Measurements from ENCODE around the gene KIAA1614. TPM values are rescaled to one million over a fixed set of nuclear protein-coding genes. Genes with fewer than 3 reads are reported as not detected.

The KIAA1614 gene
- total and polyA plus RNA-seq, 5 donors from 2014 or later: 0.02 to 0.20 (median 0.05) TPM; not detected in 2

- H3K27me3 Mint-ChIP-seq: peaks cover 32% of the 10 kb centered on the region
These were observed 3.2 kb upstream of the KIAA1614 start for GRCh38 chr1:180909462-180909976.

GRCh38 chr1:180911640-180912191 lies 981 bp upstream of the KIAA1614 start:
- no peaks in the 10 kb centered on the region for H3K36me3 ChIP-seq (ENCODE audit: control insufficient read depth, insufficient read depth, low read length)
- H3K4me3 Mint-ChIP-seq: peak overlapping the region in 1 of 4 donors; percentile 44
- peaks cover 36% of the 10 kb centered on the region for H3K27me3 Mint-ChIP-seq
- DNase-seq (no peak), ATAC-seq (ENCODE audit: low read depth in 2 of 2) (no peak)
- no peak overlapping the region for H3K27ac Mint-ChIP-seq
- H3K9me3 Mint-ChIP-seq: peaks cover 0 to 4% (median 0%) of the 10 kb centered on the region in 7 donors
- peaks cover 0 to 13% (median 4%) of the 10 kb centered on the region in 4 donors for H3K4me1 Mint-ChIP-seq
- H3K36me3 Mint-ChIP-seq: no peaks in the 10 kb centered on the region
- H3K4me1 ChIP-seq (ENCODE audit: control insufficient read depth, insufficient read depth, low read length, poor library complexity, severe bottlenecking): peaks cover 9% of the 10 kb centered on the region
- H3K4me3 ChIP-seq (ENCODE audit: low read depth, low read length): no peak overlapping the region
- no peak overlapping the region for H3K27ac ChIP-seq (ENCODE audit: insufficient read depth, low read length, poor library complexity, severe bottlenecking)
- H3K27me3 ChIP-seq (ENCODE audit: control insufficient read depth, insufficient read depth, low read length): peaks cover 16% of the 10 kb centered on the region
- H3K9me3 ChIP-seq (ENCODE audit: control insufficient read depth in 2 of 2, low read length in 2 of 2): no peaks in the 10 kb centered on the region

More at GRCh38 chr1:180909462-180909976, 3.2 kb upstream of the KIAA1614 start:
- peaks cover 0 to 4% (median 0%) of the 10 kb centered on the region in 7 donors for H3K9me3 Mint-ChIP-seq
- no peak overlapping the region for H3K4me3 Mint-ChIP-seq
- no peaks in the 10 kb centered on the region for H3K9me3 ChIP-seq (ENCODE audit: control insufficient read depth in 2 of 2, low read length in 2 of 2)
- H3K27ac ChIP-seq (ENCODE audit: insufficient read depth, low read length, poor library complexity, severe bottlenecking): no peak overlapping the region
- H3K27me3 ChIP-seq (ENCODE audit: control insufficient read depth, insufficient read depth, low read length): peaks cover 13% of the 10 kb centered on the region
- peaks cover 0 to 13% (median 4%) of the 10 kb centered on the region in 4 donors for H3K4me1 Mint-ChIP-seq
- H3K36me3 Mint-ChIP-seq: no peaks in the 10 kb centered on the region
- ATAC-seq (ENCODE audit: low read depth in 2 of 2) (no peak), DNase-seq (no peak)
- H3K27ac Mint-ChIP-seq: no peak overlapping the region
- H3K4me1 ChIP-seq (ENCODE audit: control insufficient read depth, insufficient read depth, low read length, poor library complexity, severe bottlenecking): peaks cover 9% of the 10 kb centered on the region
- H3K36me3 ChIP-seq (ENCODE audit: control insufficient read depth, insufficient read depth, low read length): no peaks in the 10 kb centered on the region
- H3K4me3 ChIP-seq (ENCODE audit: low read depth, low read length): no peak overlapping the region

- Mint-ChIP-seq H3K9me3 (peaks cover 0 to 4% (median 0%) of the 10 kb centered on the region in 7 donors), H3K27me3 (peaks cover 36% of the 10 kb centered on the region), H3K27ac (no peak overlapping the region), H3K36me3 (no peaks in the 10 kb centered on the region), H3K4me3 (no peak overlapping the region), H3K4me1 (peaks cover 0 to 13% (median 4%) of the 10 kb centered on the region in 4 donors)
- Histone ChIP-seq H3K9me3 (ENCODE audit: control insufficient read depth in 2 of 2, low read length in 2 of 2) (no peaks in the 10 kb centered on the region), H3K4me1 (ENCODE audit: control insufficient read depth, insufficient read depth, low read length, poor library complexity, severe bottlenecking) (peaks cover 9% of the 10 kb centered on the region), H3K27ac (ENCODE audit: insufficient read depth, low read length, poor library complexity, severe bottlenecking) (no peak overlapping the region), H3K27me3 (ENCODE audit: control insufficient read depth, insufficient read depth, low read length) (peaks cover 16% of the 10 kb centered on the region), H3K4me3 (ENCODE audit: low read depth, low read length) (no peak overlapping the region), H3K36me3 (ENCODE audit: control insufficient read depth, insufficient read depth, low read length) (no peaks in the 10 kb centered on the region)
- ATAC-seq (ENCODE audit: low read depth in 2 of 2): no peak
- DNase-seq: no peak
These were observed 391 bp upstream of the KIAA1614 start for GRCh38 chr1:180912211-180912800.

GRCh38 chr1:180915426-180915965 lies 2.8 kb downstream of the KIAA1614 start:
- Histone ChIP-seq H3K4me1 (ENCODE audit: control insufficient read depth, insufficient read depth, low read length, poor library complexity, severe bottlenecking) (peaks cover 9% of the 10 kb centered on the region), H3K27ac (ENCODE audit: insufficient read depth, low read length, poor library complexity, severe bottlenecking) (no peak overlapping the region), H3K4me3 (ENCODE audit: low read depth, low read length) (no peak overlapping the region), H3K27me3 (ENCODE audit: control insufficient read depth, insufficient read depth, low read length) (peaks cover 14% of the 10 kb centered on the region), H3K36me3 (ENCODE audit: control insufficient read depth, insufficient read depth, low read length) (no peaks in the 10 kb centered on the region), H3K9me3 (ENCODE audit: control insufficient read depth in 2 of 2, low read length in 2 of 2) (no peaks in the 10 kb centered on the region)
- Mint-ChIP-seq H3K4me3 (no peak overlapping the region), H3K9me3 (peaks cover 0 to 4% (median 0%) of the 10 kb centered on the region in 7 donors), H3K36me3 (no peaks in the 10 kb centered on the region), H3K27me3 (peaks cover 31% of the 10 kb centered on the region), H3K4me1 (peaks cover 0 to 13% (median 4%) of the 10 kb centered on the region in 4 donors), H3K27ac (no peak overlapping the region)
- ATAC-seq (ENCODE audit: low read depth in 2 of 2): no peak
- no peak for DNase-seq

- no peaks in the 10 kb centered on the region for H3K9me3 ChIP-seq (ENCODE audit: control insufficient read depth in 2 of 2, low read length in 2 of 2)
- H3K27ac Mint-ChIP-seq: no peak overlapping the region
- peaks cover 0 to 13% (median 4%) of the 10 kb centered on the region in 4 donors for H3K4me1 Mint-ChIP-seq
- peaks cover 0 to 3% (median 0%) of the 10 kb centered on the region in 7 donors for H3K9me3 Mint-ChIP-seq
- H3K36me3 ChIP-seq (ENCODE audit: control insufficient read depth, insufficient read depth, low read length): no peaks in the 10 kb centered on the region
- H3K4me1 ChIP-seq (ENCODE audit: control insufficient read depth, insufficient read depth, low read length, poor library complexity, severe bottlenecking): peaks cover 9% of the 10 kb centered on the region
- peaks cover 10% of the 10 kb centered on the region for H3K27me3 ChIP-seq (ENCODE audit: control insufficient read depth, insufficient read depth, low read length)
- H3K27ac ChIP-seq (ENCODE audit: insufficient read depth, low read length, poor library complexity, severe bottlenecking): no peak overlapping the region
- H3K36me3 Mint-ChIP-seq: no peaks in the 10 kb centered on the region
- peaks cover 27% of the 10 kb centered on the region for H3K27me3 Mint-ChIP-seq
- no peak for DNase-seq
- H3K4me3 ChIP-seq (ENCODE audit: low read depth, low read length): no peak overlapping the region
- no peak overlapping the region for H3K4me3 Mint-ChIP-seq
- no peak for ATAC-seq (ENCODE audit: low read depth in 2 of 2)
These were observed 3.5 kb downstream of the KIAA1614 start for GRCh38 chr1:180916012-180916770.

GRCh38 chr1:180916771-180917170 lies 4.1 kb downstream of the KIAA1614 start:
- peaks cover 0 to 9% (median 4%) of the 10 kb centered on the region in 4 donors for H3K4me1 Mint-ChIP-seq
- H3K27ac ChIP-seq (ENCODE audit: insufficient read depth, low read length, poor library complexity, severe bottlenecking): no peak overlapping the region
- no peaks in the 10 kb centered on the region for H3K36me3 ChIP-seq (ENCODE audit: control insufficient read depth, insufficient read depth, low read length)
- ATAC-seq (ENCODE audit: low read depth in 2 of 2) (no peak), DNase-seq (no peak)
- no peak overlapping the region for H3K27ac Mint-ChIP-seq
- peaks cover 5% of the 10 kb centered on the region for H3K27me3 ChIP-seq (ENCODE audit: control insufficient read depth, insufficient read depth, low read length)
- H3K27me3 Mint-ChIP-seq: peaks cover 21% of the 10 kb centered on the region
- H3K4me3 ChIP-seq (ENCODE audit: low read depth, low read length): no peak overlapping the region
- no peaks in the 10 kb centered on the region for H3K36me3 Mint-ChIP-seq
- H3K9me3 ChIP-seq (ENCODE audit: control insufficient read depth in 2 of 2, low read length in 2 of 2): no peaks in the 10 kb centered on the region
- no peaks in the 10 kb centered on the region for H3K9me3 Mint-ChIP-seq
- H3K4me1 ChIP-seq (ENCODE audit: control insufficient read depth, insufficient read depth, low read length, poor library complexity, severe bottlenecking): peaks cover 9% of the 10 kb centered on the region
- no peak overlapping the region for H3K4me3 Mint-ChIP-seq

- H3K4me3 Mint-ChIP-seq: no peak overlapping the region
- H3K36me3 Mint-ChIP-seq: no peaks in the 10 kb centered on the region
- peaks cover 18% of the 10 kb centered on the region for H3K27me3 Mint-ChIP-seq
- no peak overlapping the region for H3K27ac Mint-ChIP-seq
- H3K4me1 Mint-ChIP-seq: peaks cover 0 to 9% (median 3%) of the 10 kb centered on the region in 4 donors
- no peaks in the 10 kb centered on the region for H3K9me3 ChIP-seq (ENCODE audit: control insufficient read depth in 2 of 2, low read length in 2 of 2)
- H3K27ac ChIP-seq (ENCODE audit: insufficient read depth, low read length, poor library complexity, severe bottlenecking): no peak overlapping the region
- DNase-seq (no peak), ATAC-seq (ENCODE audit: low read depth in 2 of 2) (no peak)
- H3K36me3 ChIP-seq (ENCODE audit: control insufficient read depth, insufficient read depth, low read length): no peaks in the 10 kb centered on the region
- H3K9me3 Mint-ChIP-seq: no peaks in the 10 kb centered on the region
- peaks cover 2% of the 10 kb centered on the region for H3K4me1 ChIP-seq (ENCODE audit: control insufficient read depth, insufficient read depth, low read length, poor library complexity, severe bottlenecking)
- H3K4me3 ChIP-seq (ENCODE audit: low read depth, low read length): no peak overlapping the region
- H3K27me3 ChIP-seq (ENCODE audit: control insufficient read depth, insufficient read depth, low read length): peaks cover 5% of the 10 kb centered on the region
These were observed 4.8 kb downstream of the KIAA1614 start for GRCh38 chr1:180917306-180918065.

Data from CD4-positive, CD25-positive, alpha-beta regulatory T cell (primary cell).